IPS-20b (cell line): ENCODE results near the gene SLC6A3.

ENCODE experiments used
- H3K27ac ChIP-seq: one replicate; pipeline ENCODE4 v1.5.1; 2013; ENCODE audit warnings: low read length
- H3K27me3 ChIP-seq: 2 replicates; pipeline ENCODE4 v1.6.1; 2013; ENCODE audit warnings: mild to moderate bottlenecking, low read length, inconsistent platforms; ENCODE audit not compliant: insufficient read depth
- H3K36me3 ChIP-seq: 2 replicates; pipeline ENCODE4 v1.6.1; 2013; ENCODE audit warnings: low read depth, mild to moderate bottlenecking, inconsistent platforms, low read length, moderate library complexity; ENCODE audit not compliant: insufficient read depth
- H3K4me1 ChIP-seq: 2 replicates; pipeline ENCODE4 v1.6.1; 2013; ENCODE audit warnings: mild to moderate bottlenecking, control low read depth, inconsistent platforms, low read length, moderate library complexity; ENCODE audit not compliant: insufficient read depth
- H3K4me3 ChIP-seq: 2 replicates; pipeline ENCODE4 v1.5.1; 2013; ENCODE audit warnings: mild to moderate bottlenecking, low read length, inconsistent platforms
- H3K9ac ChIP-seq: 2 replicates; pipeline ENCODE4 v1.6.1; 2013; ENCODE audit warnings: low read depth, mild to moderate bottlenecking, inconsistent platforms, low read length, moderate library complexity
- H3K9me3 ChIP-seq: 2 replicates; pipeline ENCODE4 v1.6.1; 2013; ENCODE audit warnings: mild to moderate bottlenecking, low read depth, low read length, inconsistent platforms; ENCODE audit not compliant: insufficient read depth

The SLC6A3 gene

DNA sequence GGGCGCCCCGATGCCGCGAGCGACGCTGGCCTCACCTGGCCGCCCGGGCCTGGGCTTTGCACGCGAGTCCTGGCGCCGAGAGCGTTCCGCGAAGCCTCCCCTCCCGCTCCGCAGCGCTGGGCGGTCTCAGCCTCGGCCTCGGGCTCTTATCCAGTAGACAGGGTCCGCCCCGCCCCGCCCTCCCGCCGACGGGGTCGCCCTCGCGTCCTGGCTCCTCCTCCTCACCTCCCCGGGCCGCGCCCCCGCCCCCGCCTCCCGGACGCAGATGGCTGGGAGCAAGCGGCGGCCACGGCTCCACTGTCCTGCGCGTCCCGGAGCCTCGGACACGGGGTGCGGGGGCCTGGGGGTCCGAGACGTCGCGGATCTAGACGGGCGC is at the start of gene SLC6A3:
Gene SLC6A3, minus strand, starts transcription at position 128 of the 376 bp plus-strand sequence. CDS start 2,243 bp downstream, outside the sequence.
- Histone ChIP-seq H3K36me3 (no peaks in the 10 kb centered on the region), H3K4me3 (peak within 1 kb of the TSS; percentile 61), H3K9me3 (no peaks in the 10 kb centered on the region), H3K9ac (no peak within 1 kb of the TSS), H3K4me1 (no peaks in the 10 kb centered on the region), H3K27me3 (peaks cover 100% of the 10 kb centered on the region), H3K27ac (no peak within 1 kb of the TSS)

DNA sequence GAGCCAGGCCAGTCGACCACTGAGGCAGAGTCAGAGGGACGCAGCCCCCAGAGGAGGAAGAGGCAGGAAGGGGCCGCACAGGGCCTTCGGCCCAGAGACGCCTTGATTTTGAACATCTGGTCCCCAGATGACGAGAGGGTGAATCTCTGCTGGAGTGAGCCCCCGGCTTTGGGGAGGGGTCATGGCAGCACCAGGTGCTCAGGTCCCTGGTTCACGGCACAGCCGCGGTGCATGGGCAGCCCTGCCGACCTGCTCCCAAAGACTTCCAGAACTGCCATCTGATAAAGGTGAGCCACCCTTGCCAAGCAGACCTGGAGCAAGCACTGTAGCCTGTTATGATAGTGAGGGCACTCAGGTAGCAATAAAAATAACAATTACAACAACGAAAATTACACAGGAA is 48.7 kb upstream of the SLC6A3 start:
- no peaks in the 10 kb centered on the region for H3K9me3 ChIP-seq
- H3K4me1 ChIP-seq, result no peaks in the 10 kb centered on the region
- no peaks in the 10 kb centered on the region for H3K27me3 ChIP-seq
- H3K27ac ChIP-seq, result no peak overlapping the region
- no peak overlapping the region for H3K9ac ChIP-seq
- no peak overlapping the region for H3K4me3 ChIP-seq
- H3K36me3 ChIP-seq, result peaks cover 91% of the 10 kb centered on the region

DNA sequence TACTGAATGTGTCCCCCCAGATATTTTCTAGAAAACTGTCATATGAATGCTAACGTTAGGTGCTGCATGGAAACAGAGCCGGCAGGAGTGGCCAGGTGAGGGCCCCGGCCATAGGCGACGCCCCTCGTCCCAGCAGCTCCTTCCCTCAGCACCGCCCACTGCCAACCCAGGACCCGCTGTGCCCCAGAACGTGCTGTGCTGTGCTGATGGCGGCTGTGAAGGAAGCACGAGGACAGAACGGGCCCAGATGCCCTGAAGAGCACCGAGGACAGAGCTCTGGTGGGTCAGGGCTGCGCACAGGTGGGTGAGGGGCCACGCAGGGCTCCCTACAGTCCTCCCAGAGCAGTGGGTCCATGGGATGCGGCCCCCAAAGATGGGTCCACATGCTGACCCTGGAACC is 48.2 kb upstream of the SLC6A3 start:
- Histone ChIP-seq H3K27me3 (no peaks in the 10 kb centered on the region), H3K9ac (no peak overlapping the region), H3K4me3 (no peak overlapping the region), H3K4me1 (no peaks in the 10 kb centered on the region), H3K9me3 (no peaks in the 10 kb centered on the region), H3K36me3 (peaks cover 91% of the 10 kb centered on the region), H3K27ac (no peak overlapping the region)

DNA sequence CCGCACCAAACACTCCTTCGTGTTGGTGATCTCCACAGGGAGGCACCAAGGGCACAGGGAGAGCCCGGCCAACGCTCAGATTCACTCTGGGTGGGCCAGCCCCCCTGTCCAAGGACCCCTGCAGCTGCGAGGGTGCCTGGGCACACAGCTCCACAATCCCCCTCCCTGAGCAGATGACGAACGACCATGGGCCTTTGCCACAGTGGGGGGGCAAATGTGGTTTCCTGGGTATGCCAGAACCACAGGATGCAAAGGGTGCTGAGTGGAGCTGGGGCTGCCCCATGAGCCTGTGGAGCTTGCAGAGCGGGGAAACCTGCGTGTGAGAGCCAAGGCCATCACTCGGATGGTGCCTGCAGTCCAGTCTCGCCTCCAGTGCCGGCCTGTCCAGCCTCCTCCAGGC is 47.5 kb upstream of the SLC6A3 start:
- Histone ChIP-seq H3K4me3 (no peak overlapping the region), H3K36me3 (peaks cover 91% of the 10 kb centered on the region), H3K27me3 (no peaks in the 10 kb centered on the region), H3K4me1 (no peaks in the 10 kb centered on the region), H3K9me3 (no peaks in the 10 kb centered on the region), H3K27ac (no peak overlapping the region), H3K9ac (no peak overlapping the region)

DNA sequence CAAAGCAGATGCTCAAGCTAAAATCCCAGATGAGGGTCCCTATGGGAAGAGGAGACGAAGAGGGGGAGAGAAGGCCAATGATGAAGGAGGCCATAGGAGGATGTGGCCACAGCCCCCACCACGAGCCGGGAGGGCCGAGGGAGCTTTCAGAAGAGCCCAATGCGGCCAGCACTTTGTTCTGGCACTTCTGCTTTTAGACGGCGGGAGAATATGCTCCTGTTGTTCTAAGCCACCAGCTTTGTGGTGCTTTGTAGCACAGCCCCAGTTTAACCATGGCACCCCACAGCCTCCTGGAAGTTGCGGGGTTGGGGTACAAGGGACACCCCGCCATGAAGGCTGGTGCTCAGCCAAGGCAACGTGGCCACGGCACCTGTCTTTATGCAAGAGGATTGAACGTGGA is 45.1 kb upstream of the SLC6A3 start:
- Histone ChIP-seq H3K27me3 (no peaks in the 10 kb centered on the region), H3K36me3 (peaks cover 99% of the 10 kb centered on the region), H3K4me1 (no peaks in the 10 kb centered on the region), H3K27ac (no peak overlapping the region), H3K9ac (no peak overlapping the region), H3K4me3 (no peak overlapping the region), H3K9me3 (no peaks in the 10 kb centered on the region)

DNA sequence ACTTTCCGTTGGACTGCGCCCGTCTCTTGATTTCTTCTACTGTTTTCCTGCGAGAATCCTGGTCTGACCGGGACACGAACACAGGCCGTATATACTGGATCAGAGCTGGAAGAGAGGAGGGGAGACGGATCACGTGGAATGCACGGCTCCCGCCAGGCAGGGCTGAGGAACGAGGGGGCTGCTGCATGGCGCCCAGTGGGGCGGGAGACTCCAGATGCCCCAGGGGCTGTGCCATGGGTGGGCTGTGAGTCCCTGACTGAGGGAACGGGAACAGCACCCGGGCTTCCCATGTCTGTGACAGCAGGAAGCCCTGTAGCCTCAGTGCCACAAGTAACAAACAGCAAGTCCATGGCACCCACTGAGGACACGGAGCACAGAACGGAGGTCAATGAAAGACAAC is 44.5 kb upstream of the SLC6A3 start:
- Histone ChIP-seq H3K27ac (no peak overlapping the region), H3K9ac (no peak overlapping the region), H3K4me1 (no peaks in the 10 kb centered on the region), H3K36me3 (peaks cover 100% of the 10 kb centered on the region), H3K9me3 (no peaks in the 10 kb centered on the region), H3K4me3 (no peak overlapping the region), H3K27me3 (no peaks in the 10 kb centered on the region)

DNA sequence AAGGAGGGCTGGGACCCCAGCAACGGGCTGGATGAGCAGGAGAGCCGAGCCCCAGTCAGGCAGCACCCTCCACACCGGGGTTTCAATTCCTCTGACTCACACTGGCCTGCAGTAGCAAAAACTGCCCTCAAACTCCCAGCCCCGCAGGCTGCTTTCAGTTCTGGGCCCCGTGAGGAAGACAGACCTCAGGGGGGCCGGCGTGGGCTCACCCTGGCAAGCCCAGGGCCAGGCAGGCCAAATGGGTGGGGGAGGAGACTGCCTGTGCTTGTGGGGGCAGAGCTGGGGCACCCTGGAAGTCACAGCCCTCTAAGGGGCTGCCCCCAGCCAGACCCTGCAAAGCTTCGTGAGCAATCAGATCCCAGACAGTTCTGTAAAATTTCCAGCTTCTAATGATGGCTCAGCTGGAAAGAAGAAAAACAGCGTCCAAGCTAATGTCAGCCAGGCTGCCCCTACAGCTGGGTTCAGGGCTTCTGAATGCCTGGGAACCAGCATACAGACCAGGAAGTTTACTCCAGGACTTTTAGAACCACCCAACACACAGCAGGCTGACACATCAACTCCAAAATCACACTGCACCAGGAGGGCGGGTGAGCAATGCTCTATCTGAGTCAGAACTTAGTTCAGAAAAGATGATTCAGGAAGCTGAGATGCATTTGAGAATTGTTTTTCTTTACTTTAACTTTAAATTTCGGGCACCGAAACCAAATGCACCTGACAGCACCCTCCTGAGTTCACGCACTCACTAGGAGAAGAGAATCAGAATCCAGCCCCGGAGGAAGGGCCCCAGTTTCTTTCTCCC is 43.8 kb upstream of the SLC6A3 start:
- Histone ChIP-seq H3K27ac (no peak overlapping the region), H3K4me1 (no peaks in the 10 kb centered on the region), H3K36me3 (peaks cover 98% of the 10 kb centered on the region), H3K4me3 (no peak overlapping the region), H3K9me3 (no peaks in the 10 kb centered on the region), H3K27me3 (no peaks in the 10 kb centered on the region), H3K9ac (no peak overlapping the region)

DNA sequence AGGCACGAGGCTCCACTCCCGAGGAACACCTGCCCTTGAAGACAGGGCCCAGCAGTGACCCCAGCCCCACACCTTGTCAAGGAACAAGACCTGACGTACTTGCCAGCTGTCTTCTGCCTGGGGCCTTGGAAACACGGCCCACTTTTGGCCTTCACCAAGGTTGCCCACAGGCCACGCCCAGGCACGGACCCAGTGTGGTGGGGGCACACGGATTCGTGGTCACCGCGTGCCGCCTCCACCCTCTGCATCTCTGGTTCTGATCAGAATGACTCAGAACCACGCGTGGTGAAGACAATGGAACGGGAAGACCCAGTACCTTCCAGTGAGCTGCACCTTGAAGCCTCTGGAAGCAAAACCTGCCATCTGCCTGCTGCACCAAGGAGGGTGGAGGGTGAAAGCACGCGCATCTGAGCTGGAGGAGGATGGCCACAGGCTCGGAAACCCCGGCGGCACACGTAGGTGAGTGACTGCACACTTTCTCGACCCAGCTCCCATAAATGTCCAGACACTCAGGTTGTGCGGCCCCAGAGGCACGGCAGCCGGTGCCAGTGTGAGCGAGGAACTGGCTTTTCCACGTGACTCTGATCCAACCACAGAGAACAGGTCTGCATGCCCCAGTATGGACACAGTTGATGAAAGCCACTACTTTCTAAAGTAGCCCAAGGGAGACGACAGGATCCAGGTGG is 42.0 kb upstream of the SLC6A3 start:
- H3K9me3 ChIP-seq, result no peaks in the 10 kb centered on the region
- H3K4me1 ChIP-seq, result no peaks in the 10 kb centered on the region
- no peak overlapping the region for H3K27ac ChIP-seq
- H3K36me3 ChIP-seq, result peaks cover 94% of the 10 kb centered on the region
- no peak overlapping the region for H3K9ac ChIP-seq
- no peaks in the 10 kb centered on the region for H3K27me3 ChIP-seq
- no peak overlapping the region for H3K4me3 ChIP-seq

DNA sequence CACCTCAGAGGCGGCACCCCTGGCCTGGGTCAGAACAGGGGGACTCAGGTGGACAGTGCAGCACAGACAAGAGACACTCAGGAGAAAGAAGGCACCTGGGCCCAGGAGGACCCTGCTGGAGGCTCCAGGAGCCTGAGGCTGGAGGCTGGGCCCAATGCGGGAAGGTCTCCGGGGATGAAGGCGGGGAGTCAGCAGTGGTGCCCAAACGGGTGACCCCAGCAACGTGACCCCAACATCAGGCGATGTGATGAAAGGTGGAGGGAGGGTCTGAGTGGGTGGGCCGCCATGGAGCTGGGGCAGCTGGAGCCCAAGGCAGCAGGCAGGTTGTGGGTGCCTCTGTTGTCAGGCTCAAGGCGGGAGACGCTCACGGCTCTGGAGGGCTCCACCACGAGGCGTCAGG is 41.0 kb upstream of the SLC6A3 start:
- Histone ChIP-seq H3K4me1 (no peaks in the 10 kb centered on the region), H3K27ac (no peak overlapping the region), H3K27me3 (no peaks in the 10 kb centered on the region), H3K9me3 (no peaks in the 10 kb centered on the region), H3K9ac (no peak overlapping the region), H3K36me3 (peaks cover 92% of the 10 kb centered on the region), H3K4me3 (no peak overlapping the region)

DNA sequence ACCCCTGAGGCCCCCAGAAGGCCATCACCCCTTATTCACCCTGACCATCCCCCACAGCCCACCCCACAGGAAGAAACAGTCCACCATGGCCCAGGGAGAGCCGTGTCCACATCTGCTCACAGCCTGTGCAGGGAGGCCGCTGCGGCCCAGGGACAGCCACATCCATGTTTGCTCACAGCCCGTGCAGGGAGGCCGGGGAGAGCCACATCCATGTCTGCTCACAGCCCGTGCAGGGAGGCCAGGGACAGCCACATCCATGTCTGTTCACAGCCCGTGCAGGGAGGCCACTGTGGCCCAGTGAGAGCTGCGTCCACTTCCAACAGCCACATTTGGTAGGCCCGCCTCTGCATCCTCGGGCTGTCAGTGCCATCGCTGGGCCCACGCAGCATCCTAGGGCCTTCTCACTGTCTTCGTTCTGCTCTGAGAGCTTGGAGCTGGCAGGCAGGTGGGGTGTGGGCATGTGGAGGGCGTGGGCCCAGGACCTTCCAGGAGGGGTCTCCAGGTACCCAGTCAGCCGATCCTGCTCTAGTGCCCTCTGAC is 40.4 kb upstream of the SLC6A3 start:
- Histone ChIP-seq H3K36me3 (peaks cover 89% of the 10 kb centered on the region), H3K4me1 (no peaks in the 10 kb centered on the region), H3K9ac (no peak overlapping the region), H3K27me3 (no peaks in the 10 kb centered on the region), H3K4me3 (no peak overlapping the region), H3K9me3 (no peaks in the 10 kb centered on the region), H3K27ac (no peak overlapping the region)

DNA sequence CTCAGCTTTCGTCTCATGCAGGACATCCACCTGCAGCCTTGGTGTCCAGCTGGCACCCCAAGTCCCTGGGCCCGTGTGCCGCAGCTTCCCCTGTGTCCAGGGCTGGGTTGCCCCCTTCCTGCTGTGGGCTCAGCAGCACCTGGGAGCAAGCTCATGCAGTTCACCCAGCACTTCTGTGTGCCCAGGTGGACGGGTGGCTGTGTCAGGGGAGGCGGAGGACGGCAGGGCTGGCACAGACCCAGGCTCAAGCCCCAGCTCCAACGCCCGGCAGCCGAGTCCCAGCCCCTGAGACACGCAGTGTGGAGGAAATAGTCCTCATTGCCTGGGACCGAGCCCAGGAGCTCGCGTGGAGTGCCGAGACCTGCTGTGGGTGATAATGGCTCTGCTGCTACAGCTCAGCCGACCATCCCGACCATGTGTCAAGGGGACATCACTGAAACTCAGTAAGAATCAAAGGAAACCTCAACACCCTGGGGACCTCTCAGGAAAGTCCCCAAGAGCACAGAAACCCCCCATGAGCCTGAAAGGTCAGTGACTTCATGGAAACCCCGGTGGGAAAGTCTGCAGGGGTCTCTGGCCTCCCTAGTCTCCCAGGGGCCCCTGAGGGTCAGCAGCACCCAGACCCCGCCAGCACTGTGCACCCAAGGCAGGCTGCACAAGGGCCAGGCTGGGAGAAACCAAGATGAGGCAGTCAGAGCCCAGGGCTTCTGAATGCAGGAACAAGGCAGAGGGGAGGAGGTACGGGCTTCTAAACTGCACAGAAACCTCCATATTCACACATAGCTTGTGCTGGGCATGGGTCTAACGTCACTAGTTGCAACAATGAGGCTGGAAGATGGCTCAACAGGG is 39.7 kb upstream of the SLC6A3 start:
- H3K27me3 ChIP-seq, result no peaks in the 10 kb centered on the region
- no peaks in the 10 kb centered on the region for H3K4me1 ChIP-seq
- H3K9ac ChIP-seq, result no peak overlapping the region
- H3K36me3 ChIP-seq, result peaks cover 86% of the 10 kb centered on the region
- H3K4me3 ChIP-seq, result no peak overlapping the region
- H3K27ac ChIP-seq, result no peak overlapping the region
- no peaks in the 10 kb centered on the region for H3K9me3 ChIP-seq
